GM18870 (cell line): Measurements from ENCODE around the gene CKS2.

Experiments
- ATAC-seq: cut with Tn5 transposase; IDR thresholded peaks from one replicate; pipeline ENCODE4 v1.9.1; 2021; ENCODE audit warnings: moderate library complexity; ENCODE audit not compliant: unreplicated experiment

CKS2 gene

DNA sequence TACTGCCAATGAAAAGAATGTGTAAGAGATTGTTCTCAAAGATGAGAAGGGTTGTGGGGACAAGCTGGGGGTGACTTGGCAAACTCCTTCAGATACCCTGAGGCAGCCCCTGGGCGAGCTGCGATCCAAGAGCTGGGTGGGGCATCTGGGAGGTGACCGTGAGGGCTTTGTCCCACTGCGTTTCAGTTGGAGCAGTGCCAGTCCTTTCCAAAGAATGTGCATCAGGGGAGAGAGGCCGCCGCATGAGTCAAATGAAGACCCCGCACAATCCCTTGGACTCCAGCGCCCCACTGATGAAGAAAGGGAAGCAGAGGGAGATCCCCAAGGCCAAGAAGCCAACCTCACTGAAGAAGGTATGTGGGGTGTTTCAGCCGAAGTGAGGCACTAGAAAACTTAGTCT lies 35.7 kb downstream of the CKS2 start:
- ATAC-seq, result no peak

DNA sequence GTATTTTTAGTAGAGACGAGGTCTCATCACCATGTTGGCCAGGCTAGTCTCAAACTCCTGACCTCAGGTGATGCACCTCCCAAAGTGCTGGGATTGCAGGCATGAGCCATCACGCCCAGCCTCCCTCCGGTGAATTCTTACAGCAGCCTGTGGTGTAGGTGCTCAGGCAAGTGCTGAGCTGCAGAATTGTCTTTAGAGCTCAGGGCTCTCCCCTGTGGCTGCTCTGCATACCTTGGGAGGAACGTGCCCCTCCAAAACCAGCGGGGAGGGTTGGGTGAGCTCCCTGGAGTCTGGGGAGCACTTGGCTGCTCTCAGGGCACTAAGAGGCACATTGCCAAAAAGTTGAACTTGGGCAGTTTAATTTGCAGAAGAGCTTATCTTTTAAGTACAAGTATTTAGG lies 36.7 kb downstream of the CKS2 start:
- no peak for ATAC-seq

DNA sequence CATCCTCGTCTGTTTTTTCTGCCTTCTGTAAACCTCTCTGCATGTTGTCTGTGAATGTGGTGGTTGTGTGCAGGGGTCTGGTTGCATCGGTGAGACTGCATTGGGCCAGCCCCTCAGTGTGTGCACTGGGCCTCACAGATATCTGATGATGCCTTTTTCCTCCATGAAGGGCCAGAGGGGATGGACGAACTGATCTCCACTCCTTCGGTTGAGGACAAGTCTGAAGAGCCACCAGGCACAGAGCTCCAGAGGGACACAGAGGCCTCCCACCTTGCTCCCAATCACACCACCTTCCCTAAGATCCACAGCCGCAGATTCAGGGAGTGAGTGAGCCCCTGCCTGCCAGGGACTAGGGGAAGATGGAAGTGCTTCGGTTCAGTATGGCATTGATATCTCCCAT lies 38.6 kb downstream of the CKS2 start:
- no peak for ATAC-seq

DNA sequence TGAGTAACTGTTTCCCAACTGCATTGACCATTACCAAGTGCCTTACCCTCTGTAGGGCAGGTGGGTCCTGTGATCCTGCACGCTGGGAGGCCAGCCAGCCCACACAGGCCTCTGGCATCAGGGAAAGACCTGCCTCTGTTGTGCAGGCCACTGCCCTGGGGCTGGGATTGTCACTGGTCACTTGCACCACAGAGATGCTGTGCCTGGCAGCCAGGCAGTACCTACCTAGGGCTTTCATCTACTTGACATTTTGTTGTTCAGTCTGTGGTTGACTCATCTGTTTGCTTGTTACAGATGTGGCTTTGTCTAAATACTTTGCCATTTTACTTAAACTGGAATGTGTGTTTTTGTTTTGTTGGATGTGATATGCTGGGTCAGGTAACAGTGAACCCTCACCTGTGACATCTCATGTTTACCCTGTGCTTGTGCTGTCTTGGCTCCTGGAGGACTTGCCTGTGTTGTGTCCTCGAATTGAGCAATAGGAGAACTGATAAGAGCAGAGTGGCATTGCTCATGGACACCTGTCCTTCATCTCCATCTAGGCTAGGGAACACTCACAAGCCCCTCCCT lies 40.1 kb downstream of the CKS2 start:
- no peak for ATAC-seq

DNA sequence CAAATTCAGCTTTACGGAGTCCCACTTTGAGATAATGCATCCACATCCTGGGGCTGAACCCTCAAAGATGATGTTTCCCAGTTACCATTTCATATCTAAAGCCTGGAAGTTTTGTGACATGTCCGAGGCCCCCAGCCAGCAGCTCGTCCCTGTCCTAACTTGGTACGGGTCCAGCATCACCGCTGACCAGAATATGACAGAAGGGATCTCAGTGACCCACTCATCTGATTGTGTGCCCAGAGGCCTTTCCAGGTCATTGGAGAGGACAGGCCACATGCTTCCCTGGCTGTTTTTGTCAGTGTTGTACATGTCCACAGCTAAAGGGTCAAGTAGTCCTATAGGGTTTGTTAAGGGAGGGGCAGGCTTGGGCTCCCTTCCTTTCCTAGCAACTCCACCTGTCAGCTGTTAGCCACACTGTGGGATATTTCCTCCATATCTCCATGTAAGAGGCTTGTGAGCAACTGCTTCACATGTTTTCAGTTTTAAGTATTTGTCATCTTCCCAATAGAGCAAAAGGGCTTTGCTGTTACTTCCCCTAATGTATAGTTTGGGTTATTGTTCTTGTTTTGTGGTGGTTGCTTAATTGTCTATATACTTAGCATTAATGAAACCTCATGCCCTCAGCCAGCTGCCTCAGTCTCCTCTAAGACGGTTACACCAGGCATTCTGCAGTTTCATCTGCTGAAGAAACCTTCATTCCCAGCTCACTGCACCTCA lies 40.7 kb downstream of the CKS2 start:
- ATAC-seq, result no peak

DNA sequence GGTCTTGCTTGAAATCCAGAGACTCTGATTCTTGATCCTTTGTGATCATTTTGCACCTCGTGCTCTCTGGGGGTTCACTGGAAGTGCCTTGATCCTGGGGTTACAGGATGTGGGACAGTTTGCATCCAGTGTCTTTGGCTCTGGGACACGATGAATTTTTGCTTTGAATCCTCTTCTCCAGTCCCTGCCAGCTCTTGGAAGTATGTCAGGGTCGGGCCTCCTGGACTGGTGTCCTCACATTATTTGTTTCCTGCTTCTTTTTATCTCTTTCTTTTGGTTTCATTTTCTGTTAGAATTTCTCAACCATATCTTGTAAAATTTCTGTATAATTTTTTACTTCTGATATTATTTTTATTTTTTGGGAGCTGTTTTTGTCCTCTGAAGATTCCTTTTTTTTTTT lies 41.5 kb downstream of the CKS2 start:
- no peak for ATAC-seq

DNA sequence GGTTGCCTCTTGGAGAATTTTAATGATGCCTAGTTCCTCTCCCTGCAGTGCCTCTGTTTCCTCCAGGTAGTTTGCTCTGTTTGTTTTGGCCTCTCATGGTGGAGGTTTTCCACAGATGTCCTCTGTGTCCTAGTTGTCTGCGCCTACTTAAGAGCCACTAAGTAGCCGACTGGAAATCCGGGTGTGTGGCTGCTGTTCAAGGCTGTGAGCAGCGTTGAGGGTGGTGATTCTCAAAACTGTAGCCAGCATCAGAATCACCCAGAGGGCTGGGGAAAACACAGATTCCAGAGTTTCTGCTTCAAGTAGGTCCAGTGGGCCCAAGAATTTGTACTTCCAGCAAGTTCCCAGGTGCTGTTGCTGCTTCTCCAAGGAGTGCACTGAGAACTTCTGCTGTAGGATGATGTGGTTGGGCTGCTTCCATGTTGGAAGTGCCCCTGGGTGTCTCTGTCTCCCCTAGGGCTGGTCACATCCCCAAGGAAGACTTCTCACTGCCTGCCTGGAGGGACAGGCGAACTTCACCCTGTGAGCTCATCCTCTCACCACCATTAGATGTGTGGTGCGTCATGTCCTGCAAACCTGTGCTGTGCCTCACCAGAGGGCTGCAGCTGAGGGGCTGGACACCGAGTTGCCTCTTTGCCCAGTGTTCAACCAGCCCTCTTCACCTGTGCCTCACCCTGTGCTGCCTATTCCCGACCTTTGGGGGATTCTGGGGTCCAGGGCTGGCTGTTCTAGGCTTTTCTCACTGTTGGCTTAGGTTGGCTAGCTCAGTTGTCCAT lies 42.1 kb downstream of the CKS2 start:
- ATAC-seq, result no peak

DNA sequence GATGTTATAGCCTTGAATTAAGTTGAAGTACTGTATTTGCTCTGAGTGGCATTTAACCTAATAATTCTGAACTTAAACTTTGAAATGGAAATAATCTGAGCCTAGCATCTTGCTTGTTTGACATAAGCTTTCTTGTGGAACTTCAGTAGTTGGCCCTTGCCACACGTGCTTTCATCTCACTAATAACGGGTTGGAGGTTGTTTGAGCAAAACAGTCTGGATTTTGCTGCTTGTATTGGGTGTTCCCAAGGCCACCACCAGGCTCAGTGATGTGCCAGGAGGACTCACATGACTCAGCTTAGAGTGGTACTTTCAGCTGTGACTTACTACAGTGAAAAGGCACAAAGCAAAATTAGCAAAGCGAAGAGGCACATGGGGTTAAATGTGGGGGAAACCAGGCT lies 43.0 kb downstream of the CKS2 start:
- ATAC-seq, result no peak

DNA sequence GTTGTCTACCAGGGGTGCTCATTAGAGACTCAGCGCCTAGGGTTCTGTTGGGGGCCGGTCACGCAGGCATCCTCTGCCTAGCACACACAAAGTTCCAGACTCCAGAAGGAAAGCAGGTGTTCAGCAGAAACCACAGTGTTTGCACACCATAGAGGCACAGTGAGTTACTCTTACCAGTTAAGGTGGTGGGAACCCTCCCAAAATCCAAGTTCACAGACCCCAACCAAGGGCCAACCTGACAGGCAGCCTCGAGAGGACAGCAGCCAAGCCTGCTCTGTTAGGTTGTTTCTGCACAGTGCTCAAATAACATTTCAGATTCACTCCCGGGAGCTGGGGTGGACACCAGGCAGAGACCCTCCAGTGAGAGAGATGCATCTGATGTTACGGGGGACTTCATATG lies 43.5 kb downstream of the CKS2 start:
- ATAC-seq, result no peak

DNA sequence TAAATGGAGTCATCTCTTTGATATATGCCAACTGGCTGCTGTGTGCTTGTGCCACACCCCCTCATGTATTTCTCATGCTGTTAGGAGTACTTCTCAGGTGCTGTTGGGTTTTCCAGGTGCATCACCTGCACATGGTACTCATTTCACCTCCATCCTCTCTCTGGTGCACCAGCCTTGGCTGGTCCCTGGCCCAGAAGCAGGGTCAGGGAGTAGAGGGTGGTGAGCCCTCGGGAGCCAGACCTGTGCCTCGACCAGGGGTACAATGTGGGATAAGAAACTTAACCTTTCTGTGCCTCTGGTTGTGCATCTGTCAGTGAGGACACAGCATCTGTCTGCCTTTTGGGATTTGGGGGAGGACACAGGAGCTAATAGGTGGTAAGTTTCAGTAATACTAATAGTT lies 45.8 kb downstream of the CKS2 start:
- no peak for ATAC-seq

DNA sequence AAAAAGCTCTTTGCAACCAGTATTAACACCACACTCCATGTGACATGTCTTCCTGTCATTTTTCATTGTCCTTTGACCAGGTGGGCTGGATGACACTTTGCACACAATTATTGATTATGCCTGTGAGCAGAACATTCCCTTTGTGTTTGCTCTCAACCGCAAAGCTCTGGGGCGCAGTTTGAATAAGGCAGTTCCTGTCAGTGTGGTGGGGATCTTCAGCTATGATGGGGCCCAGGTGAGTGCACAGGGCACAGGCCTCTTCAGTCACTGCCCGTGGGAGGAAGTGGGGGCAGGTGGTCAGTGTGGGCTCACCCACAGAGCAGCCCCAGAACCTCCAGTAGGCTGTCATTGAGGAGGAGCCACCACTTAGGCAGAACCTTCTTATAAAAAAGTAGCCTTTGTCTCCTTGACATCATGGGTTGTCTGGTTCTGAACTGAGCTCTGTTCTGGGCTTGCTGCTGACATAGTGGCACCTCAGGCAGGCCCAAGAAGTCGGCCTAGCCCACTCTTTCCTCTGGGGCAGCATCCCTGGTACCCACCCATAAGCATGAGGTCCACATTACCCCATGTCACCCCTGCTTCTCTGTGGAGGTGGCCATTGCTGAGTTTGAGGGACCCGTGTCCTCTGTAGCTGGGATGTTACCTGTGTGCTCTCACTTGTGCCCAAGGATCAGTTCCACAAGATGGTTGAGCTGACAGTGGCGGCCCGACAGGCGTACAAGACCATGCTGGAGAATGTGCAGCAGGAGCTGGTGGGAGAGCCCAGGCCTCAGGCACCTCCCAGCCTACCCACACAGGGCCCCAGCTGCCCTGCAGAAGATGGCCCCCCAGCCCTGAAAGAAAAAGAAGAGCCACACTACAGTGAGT lies 46.6 kb downstream of the CKS2 start:
- no peak for ATAC-seq

DNA sequence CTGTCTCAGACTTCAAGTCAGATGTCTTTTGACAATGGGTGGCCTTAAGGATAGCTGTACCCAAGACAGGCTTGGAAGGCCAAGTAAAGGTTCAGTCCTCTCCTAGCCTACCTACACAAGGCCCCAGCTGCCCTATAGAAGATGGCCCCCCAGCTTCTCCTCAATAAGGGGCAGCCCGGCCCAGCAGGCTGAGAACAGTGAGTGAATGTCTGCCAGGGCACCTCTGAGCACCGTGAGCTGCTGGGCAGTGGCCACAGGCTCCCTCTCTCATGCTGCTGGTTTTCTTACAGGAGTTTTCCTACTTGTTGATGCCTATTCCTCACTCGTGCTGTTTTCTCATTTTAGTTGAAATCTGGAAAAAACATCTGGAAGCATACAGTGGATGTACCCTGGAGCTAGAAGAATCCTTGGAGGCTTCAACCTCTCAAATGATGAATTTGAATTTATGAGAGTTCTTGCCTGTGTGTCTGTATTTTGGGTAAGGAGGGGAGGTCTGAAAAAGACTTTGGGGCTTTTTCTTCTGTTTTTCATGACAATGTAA lies 47.5 kb downstream of the CKS2 start:
- ATAC-seq, result no peak

DNA sequence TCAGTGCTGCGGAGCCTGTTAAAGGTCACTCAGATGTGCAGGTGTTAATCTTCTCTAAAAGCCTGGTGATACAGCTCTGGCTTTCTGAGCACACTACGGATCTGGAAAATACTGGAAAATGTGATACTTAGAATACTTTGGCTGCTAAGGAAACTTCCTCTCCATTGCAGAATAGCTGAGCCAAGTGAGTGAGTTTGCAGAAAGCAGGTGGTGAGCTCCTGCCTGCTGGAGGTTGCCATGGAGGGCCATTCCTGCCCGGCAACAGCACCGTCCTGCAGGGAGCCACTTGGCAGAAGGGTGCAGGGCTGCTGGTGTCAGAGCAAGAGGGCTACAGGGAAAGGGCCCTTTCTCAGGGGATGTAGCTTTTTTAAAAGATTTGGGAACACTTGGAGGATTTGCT lies 48.0 kb downstream of the CKS2 start:
- no peak for ATAC-seq

DNA sequence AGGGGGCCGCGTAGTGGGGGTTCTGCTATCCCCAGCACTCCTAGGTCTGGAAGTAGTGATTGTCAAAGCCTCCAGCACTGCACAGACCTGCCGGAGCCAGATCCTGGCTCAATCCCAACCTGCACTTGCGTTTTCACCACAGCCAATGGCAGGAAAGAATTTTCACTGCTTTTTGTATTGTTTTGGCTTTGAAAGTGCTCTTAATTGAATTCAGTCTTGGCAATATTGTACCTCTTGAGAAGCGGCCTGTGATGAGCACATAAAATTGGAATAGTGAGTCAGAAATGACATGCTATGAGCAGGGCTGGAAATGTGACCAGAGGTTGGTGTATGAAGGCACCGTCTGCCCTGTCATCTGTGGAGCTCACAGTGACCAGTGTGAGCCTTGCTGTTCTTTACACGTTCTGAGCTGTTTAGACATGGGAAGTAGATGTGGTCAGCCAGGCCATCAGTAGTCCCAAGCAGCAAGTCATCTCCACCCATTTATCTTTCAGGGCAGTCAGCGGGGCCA lies 48.8 kb downstream of the CKS2 start:
- ATAC-seq, result no peak

DNA sequence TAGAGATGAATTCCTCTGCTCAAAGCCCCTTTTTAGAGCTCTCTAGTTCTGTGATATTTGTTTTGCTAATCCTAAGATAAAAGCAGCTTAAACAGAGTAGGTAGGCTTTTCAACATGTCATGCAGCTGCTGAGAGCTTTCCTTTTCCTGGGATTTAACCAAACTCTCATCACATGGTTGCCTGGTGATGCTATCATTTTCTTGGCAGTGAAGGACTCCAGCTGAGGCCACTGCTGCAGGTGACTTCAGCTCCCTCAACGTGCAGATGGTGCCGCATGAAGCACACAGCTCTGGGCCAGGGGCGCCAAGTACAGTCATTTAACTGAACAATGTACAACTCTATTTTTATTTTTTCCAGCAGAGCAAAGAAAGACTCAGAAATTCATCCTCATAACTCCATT lies 49.5 kb downstream of the CKS2 start:
- no peak for ATAC-seq

DNA sequence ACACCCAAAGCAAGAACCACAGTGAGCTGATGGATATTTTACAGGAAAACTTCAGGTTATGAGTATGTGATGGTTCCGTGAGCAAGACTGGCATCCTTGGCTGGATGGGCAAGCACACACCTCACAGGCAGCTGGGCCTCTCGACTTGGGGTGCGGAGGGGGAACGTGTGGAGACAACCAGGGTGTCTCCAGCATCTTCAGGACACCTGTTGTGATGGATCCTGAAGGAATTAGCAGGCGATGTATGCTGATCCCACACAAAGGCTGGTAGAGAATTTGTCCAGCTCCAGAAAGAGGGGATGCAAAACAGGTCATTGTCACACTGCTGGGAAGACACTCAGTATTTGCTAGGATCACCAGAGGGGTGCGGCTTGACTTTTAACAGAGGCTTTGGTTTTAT lies 50.0 kb downstream of the CKS2 start:
- ATAC-seq, result no peak

DNA sequence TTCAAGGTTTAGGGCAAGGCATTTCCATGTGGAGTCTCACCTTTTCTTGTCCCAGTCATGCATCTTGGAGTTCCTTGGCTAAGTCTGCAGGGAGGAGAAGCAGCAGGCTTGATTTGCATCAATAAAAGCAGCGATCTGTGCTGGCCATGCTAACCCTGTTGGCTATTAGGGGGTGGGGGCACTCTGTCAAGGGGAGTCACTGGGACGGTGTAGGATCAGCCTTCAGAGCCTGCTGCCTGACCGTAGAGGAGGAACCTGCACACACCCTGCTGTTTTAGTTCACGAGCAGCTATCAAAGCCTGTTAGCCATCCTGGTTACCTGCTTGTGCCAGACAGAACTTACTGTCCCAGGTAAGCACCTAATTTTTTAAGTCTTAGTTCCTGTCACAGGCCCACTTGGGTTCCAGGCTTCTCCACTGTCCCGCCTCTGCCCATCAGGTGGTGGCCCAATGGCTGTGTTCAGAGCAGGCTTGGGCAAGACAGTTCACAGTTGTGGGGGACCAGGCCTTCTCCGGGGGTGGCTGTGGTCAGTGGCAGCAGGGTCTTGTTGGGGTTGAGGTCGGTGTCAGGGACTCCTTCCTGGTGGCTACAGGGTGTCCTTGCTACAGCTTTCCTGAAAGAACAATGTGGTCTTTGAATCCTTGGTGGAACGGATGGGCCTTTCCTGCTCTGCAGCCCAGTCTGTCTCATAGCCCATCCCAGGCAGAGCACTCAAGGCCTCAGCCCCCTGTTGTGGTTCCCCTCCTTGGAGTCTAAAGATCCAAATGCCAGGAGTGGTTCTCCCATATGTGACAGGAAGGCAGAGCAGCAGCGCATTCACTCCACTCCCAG lies 51.0 kb downstream of the CKS2 start:
- no peak for ATAC-seq

DNA sequence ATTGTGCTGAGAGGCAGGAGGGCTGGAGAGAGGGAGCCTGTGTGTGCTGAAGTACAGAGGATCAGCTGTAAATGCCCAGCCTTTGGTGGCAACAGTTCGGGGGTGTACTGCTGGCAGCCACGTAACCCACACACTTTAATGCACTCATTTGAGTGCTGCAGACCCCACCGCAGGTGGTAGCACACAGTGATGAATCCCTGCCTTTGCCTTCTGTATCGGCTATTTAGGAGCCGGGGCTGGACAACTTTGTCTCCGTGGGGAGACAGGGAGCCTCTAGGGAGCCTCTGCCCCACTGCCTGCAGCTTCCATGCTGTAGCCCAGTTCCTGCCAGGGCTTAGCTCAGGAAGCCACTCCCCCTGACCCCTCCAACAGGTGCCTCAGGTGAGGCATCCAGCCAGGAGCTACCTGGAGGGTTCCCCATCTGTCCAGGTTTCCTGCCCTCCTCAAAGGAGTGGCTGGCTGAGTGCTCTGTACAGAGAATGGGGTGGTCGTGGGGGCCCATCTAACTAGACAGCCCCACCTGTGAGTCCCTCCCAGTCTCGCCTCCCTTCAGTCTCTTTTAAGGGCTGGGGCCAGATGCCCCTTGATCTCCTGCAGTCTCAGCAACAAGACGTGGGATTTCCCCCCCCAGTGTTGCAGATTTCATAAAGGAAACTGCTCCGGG lies 51.8 kb downstream of the CKS2 start:
- no peak for ATAC-seq

DNA sequence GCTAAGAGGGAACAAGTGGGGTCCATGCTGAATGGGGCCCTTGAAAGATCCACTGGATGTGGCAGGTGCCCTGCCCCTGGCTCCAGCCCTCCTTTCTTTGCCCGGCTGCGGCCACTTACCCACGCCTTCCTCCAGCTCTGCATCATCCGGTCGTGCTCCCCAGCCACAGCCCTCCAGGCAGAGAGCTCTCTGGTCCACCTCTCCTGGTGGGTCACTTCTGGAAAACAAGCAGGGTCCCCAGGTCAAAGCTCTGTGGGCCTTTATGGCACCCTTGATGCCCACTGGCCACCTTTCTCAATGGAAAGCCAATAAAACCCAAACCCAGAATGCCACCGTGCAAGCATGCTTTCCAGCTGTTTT lies 52.3 kb downstream of the CKS2 start:
- ATAC-seq, result no peak
